ENCODE results near the gene NAV2.

The NAV2 gene

GRCh38 chr11:20022363-20023081 lies 309.9 kb downstream of the NAV2 start:
- DNase-seq (ENCODE audit: low spot score) = no peak

- DNase-seq (ENCODE audit: low spot score) = no peak
Observed at GRCh38 chr11:20023082-20023426, 310.4 kb downstream of the NAV2 start.

GRCh38 chr11:20024172-20024935 lies 311.7 kb downstream of the NAV2 start:
- no peak for DNase-seq (ENCODE audit: low spot score)

- DNase-seq (ENCODE audit: low spot score) = no peak
Observed at GRCh38 chr11:20025332-20025840, 312.7 kb downstream of the NAV2 start.

GRCh38 chr11:20026629-20027555 lies 314.3 kb downstream of the NAV2 start:
- DNase-seq (ENCODE audit: low spot score) = no peak

GRCh38 chr11:20027556-20028013 lies 314.9 kb downstream of the NAV2 start:
- no peak for DNase-seq (ENCODE audit: low spot score)

GRCh38 chr11:20029193-20029592 lies 316.6 kb downstream of the NAV2 start:
- DNase-seq (ENCODE audit: low spot score) = no peak

- no peak for DNase-seq (ENCODE audit: low spot score)
Observed at GRCh38 chr11:20030472-20030871, 317.8 kb downstream of the NAV2 start.

GRCh38 chr11:20031155-20032001 lies 318.7 kb downstream of the NAV2 start:
- DNase-seq (ENCODE audit: low spot score) = no peak

- DNase-seq (ENCODE audit: low spot score) = no peak
Observed at GRCh38 chr11:20032127-20032526, 319.5 kb downstream of the NAV2 start.

GRCh38 chr11:20032577-20033260 lies 320.1 kb downstream of the NAV2 start:
- no peak for DNase-seq (ENCODE audit: low spot score)

- no peak for DNase-seq (ENCODE audit: low spot score)
Observed at GRCh38 chr11:20033806-20034205, 321.2 kb downstream of the NAV2 start.

GRCh38 chr11:20034941-20035340 lies 322.3 kb downstream of the NAV2 start:
- no peak for DNase-seq (ENCODE audit: low spot score)

GRCh38 chr11:20035375-20035700 lies 322.7 kb downstream of the NAV2 start:
- no peak for DNase-seq (ENCODE audit: low spot score)

GRCh38 chr11:20035701-20036601 lies 323.3 kb downstream of the NAV2 start:
- peak; percentile 81 for DNase-seq (ENCODE audit: low spot score)

- no peak for DNase-seq (ENCODE audit: low spot score)
Observed at GRCh38 chr11:20036626-20037335, 324.1 kb downstream of the NAV2 start.

- DNase-seq (ENCODE audit: low spot score) = no peak
Observed at GRCh38 chr11:20037396-20038153, 324.9 kb downstream of the NAV2 start.

- DNase-seq (ENCODE audit: low spot score) = no peak
Observed at GRCh38 chr11:20038412-20038811, 325.8 kb downstream of the NAV2 start.

All from RKO (cell line).